ENCODE results near the gene GTF2F2. TPM values are rescaled to one million over a fixed set of nuclear protein-coding genes. Genes with fewer than 3 reads are reported as not detected.

GTF2F2 gene
- total RNA-seq, 1 donor from 2014 or later, result 19.4 TPM

Small RNAs within 50 kb of the gene (small RNA-seq; reads per million reads assigned to genes)
- gene AL138693.1 (ENCODE audit: low replicate concordance) (not detected), gene AL138963.2 (ENCODE audit: low replicate concordance) (not detected)

Other genes starting within 250 kb of the GTF2F2 start
- gene NUFIP1, start 131.0 kb upstream of the GTF2F2 start, total RNA-seq, result 4.3 TPM
- 25.8 TPM for gene GPALPP1, start 131.0 kb upstream of the GTF2F2 start, total RNA-seq
- gene KCTD4, start 80.5 kb downstream of the GTF2F2 start, total RNA-seq, result not detected
- gene TPT1, start 220.7 kb downstream of the GTF2F2 start, total RNA-seq, result 4,609 TPM

Data from tongue (tissue), 2 donors.